ENCODE measurements around the gene C1QTNF4. TPM values are rescaled to one million over a fixed set of nuclear protein-coding genes. Genes with fewer than 3 reads are reported as not detected.

C1QTNF4 gene
- total RNA-seq, 2 experiments from 2014 or later: 0.41 to 0.92 TPM

- Histone ChIP-seq H3K27me3 (ENCODE audit: control insufficient read depth in 1 of 2, insufficient read depth in 2 of 2, low read length in 2 of 2) (no peaks in the 10 kb centered on the region), H3K36me3 (ENCODE audit: insufficient read depth, low read length) (peaks cover 13% of the 10 kb centered on the region), H3K9me3 (ENCODE audit: control insufficient read depth in 1 of 2, insufficient read depth in 1 of 2, low read length in 2 of 2) (no peaks in the 10 kb centered on the region), H3K4me3 (ENCODE audit: low read length) (no peak overlapping the region), H3K4me1 (ENCODE audit: insufficient read depth, low read length) (peaks cover 58% of the 10 kb centered on the region), H3K27ac (ENCODE audit: low read depth in 1 of 2, low read length in 2 of 2) (no peak overlapping the region)
- no peak for TF ChIP-seq CTCF (IDR thresholded peaks at IDR 0.05)
- peaks cover 75% of the 10 kb centered on the region for H3K4me1 Mint-ChIP-seq (ENCODE audit: low read depth)
- H3K4me3 Mint-ChIP-seq: peak overlapping the region; percentile 5
- H3K27me3 Mint-ChIP-seq: no peaks in the 10 kb centered on the region
- peaks cover 38% of the 10 kb centered on the region for H3K36me3 Mint-ChIP-seq (ENCODE audit: low read depth)
- intact Hi-C loops (cut with DNase I, micrococcal nuclease): loop anchor here in 1 of 2 experiments (10.0 kb wide), 1 partner anchor 46 kb away; no protein-coding TSS in a partner anchor
- ATAC-seq (ENCODE audit: poor library complexity) (no peak), DNase-seq (no peak)
- peak overlapping the region; percentile 77 for H3K27ac Mint-ChIP-seq
- ChIA-PET CTCF (interaction anchor here (1.3 to 7.9 kb wide), 2 partner anchors 11 to 15 kb away, joined by 3 to 31 read pairs; partner anchors contain the start of gene CELF1), POLR2A (interaction anchor here (1.6 to 2.2 kb wide), 2 partner anchors 12 to 16 kb away, joined by 7 read pairs; no protein-coding TSS in a partner anchor)
- no peaks in the 10 kb centered on the region for H3K9me3 Mint-ChIP-seq
These were observed 53.1 kb downstream of the C1QTNF4 start for GRCh38 chr11:47541070-47541469.

GRCh38 chr11:47539681-47540039 lies 54.6 kb downstream of the C1QTNF4 start:
- TF ChIP-seq CTCF (IDR thresholded peaks at IDR 0.05): no peak
- peaks cover 46% of the 10 kb centered on the region for H3K36me3 Mint-ChIP-seq (ENCODE audit: low read depth)
- DNase-seq (no peak), ATAC-seq (ENCODE audit: poor library complexity) (no peak)
- H3K27ac Mint-ChIP-seq: peak overlapping the region; percentile 77
- peaks cover 77% of the 10 kb centered on the region for H3K4me1 Mint-ChIP-seq (ENCODE audit: low read depth)
- H3K27ac ChIP-seq (ENCODE audit: low read depth in 1 of 2, low read length in 2 of 2): no peak overlapping the region
- H3K36me3 ChIP-seq (ENCODE audit: insufficient read depth, low read length): peaks cover 14% of the 10 kb centered on the region
- no peaks in the 10 kb centered on the region for H3K9me3 Mint-ChIP-seq
- peak overlapping the region; percentile 61 for H3K4me3 Mint-ChIP-seq
- no peaks in the 10 kb centered on the region for H3K9me3 ChIP-seq (ENCODE audit: control insufficient read depth in 1 of 2, insufficient read depth in 1 of 2, low read length in 2 of 2)
- no peaks in the 10 kb centered on the region for H3K27me3 Mint-ChIP-seq
- no peak overlapping the region for H3K4me3 ChIP-seq (ENCODE audit: low read length)
- POLR2A ChIA-PET: interaction anchor here (1.0 to 2.2 kb wide), 3 partner anchors 15 to 39 kb away, joined by 3 to 7 read pairs (median 4); partner anchors contain the start of genes KBTBD4 and NDUFS3
- peaks cover 54% of the 10 kb centered on the region for H3K4me1 ChIP-seq (ENCODE audit: insufficient read depth, low read length)
- no peaks in the 10 kb centered on the region for H3K27me3 ChIP-seq (ENCODE audit: control insufficient read depth in 1 of 2, insufficient read depth in 2 of 2, low read length in 2 of 2)
- intact Hi-C loops (cut with DNase I, micrococcal nuclease): loop anchor here in 1 of 2 experiments (10.0 kb wide), 1 partner anchor 45 kb away; no protein-coding TSS in a partner anchor
- CTCF ChIA-PET: interaction anchor here (7.9 kb wide), 1 partner anchor 13 kb away, joined by 31 read pairs; the partner anchor contains the start of gene CELF1

Other genes starting within 250 kb of the C1QTNF4 start
- not detected for gene MYBPC3, start 241.7 kb downstream of the C1QTNF4 start, total RNA-seq
- 1 to 10 TPM; 4.9 to 5.9 TPM for gene SPI1, start 215.9 kb downstream of the C1QTNF4 start, total RNA-seq
- 10 to 100 TPM; 36.6 to 39.2 TPM for gene SLC39A13, start 185.8 kb downstream of the C1QTNF4 start, total RNA-seq
- gene PSMC3, start 168.0 kb downstream of the C1QTNF4 start, total RNA-seq: 10 to 100 TPM; 51.3 to 59.5 TPM
- gene RAPSN, start 145.3 kb downstream of the C1QTNF4 start, total RNA-seq: under 1 TPM; 0.56 to 0.85 TPM
- gene CELF1, start 41.3 kb downstream of the C1QTNF4 start, total RNA-seq: 100 to 1,000 TPM; 103 to 111 TPM
- 10 to 100 TPM; 18.9 to 26.7 TPM for gene PTPMT1, start 28.8 kb downstream of the C1QTNF4 start, total RNA-seq
- gene KBTBD4, start 15.4 kb downstream of the C1QTNF4 start, total RNA-seq: 10 to 100 TPM; 29.1 to 30.2 TPM
- 100 to 1,000 TPM; 139 to 144 TPM for gene NDUFS3, start 15.3 kb downstream of the C1QTNF4 start, total RNA-seq
- gene FAM180B, start 7.7 kb downstream of the C1QTNF4 start, total RNA-seq: under 1 TPM; 0.55 to 0.92 TPM
- 10 to 100 TPM; 11.8 to 12.7 TPM for gene MTCH2, start 48.1 kb upstream of the C1QTNF4 start, total RNA-seq
- gene AGBL2, start 121.0 kb upstream of the C1QTNF4 start, total RNA-seq: 1 to 10 TPM; 3.6 to 4.4 TPM
- 100 to 1,000 TPM; 402 to 427 TPM for gene FNBP4, start 172.9 kb upstream of the C1QTNF4 start, total RNA-seq